H9 (cell line): Measurements from ENCODE around the gene ZNF396. TPM values are rescaled to one million over a fixed set of nuclear protein-coding genes. Genes with fewer than 3 reads are reported as not detected.

ENCODE experiments used
- DNase-seq: peaks from one replicate; pipeline ENCODE4 v3.0.0-alpha.2; 2017
- H2AFZ ChIP-seq: one replicate; pipeline ENCODE4 v1.6.1; 2013; ENCODE audit warnings: mild to moderate bottlenecking, low read length, control low read depth, moderate library complexity
- H2AK5ac ChIP-seq: 2 replicates; pipeline ENCODE4 v1.6.1; 2013; ENCODE audit warnings: low read length, control low read depth, mixed read lengths; ENCODE audit not compliant: insufficient read length
- H2BK120ac ChIP-seq: one replicate; pipeline ENCODE4 v1.6.1; 2013; ENCODE audit warnings: low read depth, mild to moderate bottlenecking, low read length, control low read depth, inconsistent platforms; ENCODE audit not compliant: poor library complexity, severe bottlenecking
- H2BK12ac ChIP-seq: 2 replicates; pipeline ENCODE4 v1.6.1; 2013; ENCODE audit warnings: low read length, control low read depth, mixed read lengths, low read depth; ENCODE audit not compliant: insufficient read length
- H2BK15ac ChIP-seq: 2 replicates; pipeline ENCODE4 v1.6.1; 2013; ENCODE audit warnings: low read depth, low read length, control low read depth
- H2BK20ac ChIP-seq: one replicate; pipeline ENCODE4 v1.6.1; 2013; ENCODE audit warnings: low read depth, mild to moderate bottlenecking, low read length, control low read depth, inconsistent platforms; ENCODE audit not compliant: poor library complexity, severe bottlenecking
- H2BK5ac ChIP-seq: 2 replicates; pipeline ENCODE4 v1.6.1; 2013; ENCODE audit warnings: low read length, control low read depth, mixed read lengths; ENCODE audit not compliant: insufficient read length
- H3K14ac ChIP-seq: 2 replicates; pipeline ENCODE4 v1.6.1; 2013; ENCODE audit warnings: low read length, control low read depth; ENCODE audit not compliant: insufficient read depth
- H3K18ac ChIP-seq: 2 replicates; pipeline ENCODE4 v1.6.1; 2013; ENCODE audit warnings: low read depth, mild to moderate bottlenecking, mixed read lengths, low read length, control low read depth; ENCODE audit not compliant: insufficient read length
- H3K23ac ChIP-seq: 2 replicates; pipeline ENCODE4 v1.6.1; 2013; ENCODE audit warnings: low read length, control low read depth, mixed read lengths, low read depth; ENCODE audit not compliant: insufficient read length
- H3K23me2 ChIP-seq: 2 replicates; pipeline ENCODE4 v1.6.1; 2013; ENCODE audit warnings: low read depth, mild to moderate bottlenecking, mixed read lengths, low read length, control low read depth; ENCODE audit not compliant: insufficient read length, poor library complexity, severe bottlenecking
- H3K27ac ChIP-seq: 2 replicates; pipeline ENCODE4 v1.5.1; 2013; ENCODE audit warnings: low read length, control low read depth, mixed read lengths, low read depth; ENCODE audit not compliant: insufficient read length
- H3K27me3 ChIP-seq: 2 replicates; pipeline ENCODE4 v1.6.1; 2013; ENCODE audit warnings: low read length, control low read depth, inconsistent platforms; ENCODE audit not compliant: insufficient read depth
- H3K4ac ChIP-seq: 2 replicates; pipeline ENCODE4 v1.6.1; 2013; ENCODE audit warnings: low read depth, mild to moderate bottlenecking, control low read depth, inconsistent platforms, low read length, moderate library complexity
- H3K4me1 ChIP-seq: 2 replicates; pipeline ENCODE4 v1.6.1; 2013; ENCODE audit warnings: low read length, control low read depth, inconsistent platforms; ENCODE audit not compliant: insufficient read depth
- H3K4me2 ChIP-seq: 2 replicates; pipeline ENCODE4 v1.6.1; 2013; ENCODE audit warnings: low read length, control low read depth, mixed read lengths; ENCODE audit not compliant: insufficient read length, insufficient read depth
- H3K56ac ChIP-seq: 2 replicates; pipeline ENCODE4 v1.6.1; 2013; ENCODE audit warnings: low read depth, mild to moderate bottlenecking, mixed read lengths, low read length, control low read depth; ENCODE audit not compliant: insufficient read length
- H3K79me1 ChIP-seq: 2 replicates; pipeline ENCODE4 v1.6.1; 2013; ENCODE audit warnings: low read depth, mild to moderate bottlenecking, moderate library complexity, low read length, control low read depth, inconsistent platforms; ENCODE audit not compliant: insufficient read depth, poor library complexity, severe bottlenecking
- H3K79me2 ChIP-seq: 2 replicates; pipeline ENCODE4 v1.6.1; 2013; ENCODE audit warnings: low read length, control low read depth, inconsistent platforms; ENCODE audit not compliant: insufficient read depth
- H3K9ac ChIP-seq: 2 replicates; pipeline ENCODE4 v1.6.1; 2013; ENCODE audit warnings: low read length, control low read depth, mixed read lengths; ENCODE audit not compliant: insufficient read length; ENCODE audit errors: extremely low read depth
- H3K9me3 ChIP-seq: one replicate; pipeline ENCODE4 v1.6.1; 2013; ENCODE audit warnings: low read depth, low read length, inconsistent platforms; ENCODE audit not compliant: control insufficient read depth
- H3T11ph ChIP-seq: one replicate; pipeline ENCODE4 v1.6.1; 2013; ENCODE audit warnings: mild to moderate bottlenecking, low read length, control low read depth, inconsistent platforms
- H4K20me1 ChIP-seq: one replicate; pipeline ENCODE4 v1.6.1; 2013; ENCODE audit not compliant: control insufficient read depth, insufficient read length, insufficient read depth
- H4K5ac ChIP-seq: 2 replicates; pipeline ENCODE4 v1.6.1; 2013; ENCODE audit warnings: low read depth, mild to moderate bottlenecking, mixed read lengths, low read length, control low read depth; ENCODE audit not compliant: insufficient read length
- H4K8ac ChIP-seq: replicated peaks from 2 replicates; pipeline ENCODE4 v1.6.1; 2013; ENCODE audit warnings: low read length, control low read depth, mixed read lengths, low read depth; ENCODE audit not compliant: insufficient read length
- H4K91ac ChIP-seq: 2 replicates; pipeline ENCODE4 v1.6.1; 2013; ENCODE audit warnings: low read depth, mild to moderate bottlenecking, moderate library complexity, mixed read lengths, low read length, control low read depth; ENCODE audit not compliant: insufficient read length
- H3K27ac Mint-ChIP-seq, 3 experiments: 2 replicates in 2 of 3; 3 replicates in 1 of 3; pipeline ENCODE4 v1.8.0; 2020 to 2021; ENCODE audit warnings: mixed read lengths in 3 of 3, mild to moderate bottlenecking in 1 of 3, moderate library complexity in 1 of 3
- H3K27me3 Mint-ChIP-seq: 2 replicates; pipeline ENCODE4 v1.8.0; 2021; ENCODE audit warnings: low read depth, mild to moderate bottlenecking, moderate library complexity, mixed read lengths
- H3K36me3 Mint-ChIP-seq, 3 experiments: 2 replicates in 2 of 3; 3 replicates in 1 of 3; pipeline ENCODE4 v1.8.0; 2020 to 2021; ENCODE audit warnings: low read depth in 3 of 3, mixed read lengths in 3 of 3; ENCODE audit not compliant: insufficient read depth in 1 of 3
- H3K4me1 Mint-ChIP-seq, 2 experiments: 2 replicates each; pipeline ENCODE4 v1.8.0; 2020; ENCODE audit warnings: mixed read lengths in 2 of 2
- H3K4me3 Mint-ChIP-seq, 2 experiments: 2 replicates in 1 of 2; 3 replicates in 1 of 2; pipeline ENCODE4 v1.8.0; 2020 to 2021; ENCODE audit warnings: mild to moderate bottlenecking in 2 of 2, mixed read lengths in 2 of 2, moderate library complexity in 1 of 2
- H3K9me3 Mint-ChIP-seq, 2 experiments: 2 replicates in 1 of 2; 3 replicates in 1 of 2; pipeline ENCODE4 v1.8.0; 2020; ENCODE audit warnings: mild to moderate bottlenecking in 2 of 2, mixed read lengths in 2 of 2, moderate library complexity in 1 of 2
- WGBS: extraction: QIAGEN DNeasy Blood & Tissue Kit; methylation state at CpG from one replicate; pipeline ENCODE4 v1.1.7; 2013; ENCODE audit warnings: missing lambda C conversion rate, low lambda C conversion rate, mixed read lengths; ENCODE audit not compliant: insufficient read length; ENCODE audit errors: extremely low coverage; 5-methylcytosine and 5-hydroxymethylcytosine counted together
- total RNA-seq: library from RNA; stranded (reverse); gene quantifications from 2 replicates; pipeline ENCODE4 v1.2.1, GENCODE V29; 2021
- TF ChIP-seq, protein P1 (sequence below): fragments of 200-600 bp; sonication (generic); conservative IDR thresholded peaks from 3 replicates; pipeline ENCODE4 v1.8.0; 2021; ENCODE audit warnings: antibody characterized with exemption, mild to moderate bottlenecking

ZNF396 gene
- total RNA-seq, 1 experiment from 2014 or later: 1.2 TPM

GRCh38 chr18:35343488-35343935, 33.6 kb downstream of the ZNF396 start:
- H3K4me1 Mint-ChIP-seq: peaks cover 16 to 19% of the 10 kb centered on the region in 2 experiments
- no peak overlapping the region for H2BK120ac ChIP-seq
- no peak overlapping the region for H4K8ac ChIP-seq
- no peaks in the 10 kb centered on the region for H3K9me3 ChIP-seq
- H3K56ac ChIP-seq: no peak overlapping the region
- H3K36me3 Mint-ChIP-seq: peaks cover 19 to 24% (median 22%) of the 10 kb centered on the region in 3 experiments; a peak in 6 of 7 replicates
- H2BK20ac ChIP-seq: no peak overlapping the region
- peaks cover 3% of the 10 kb centered on the region; the same call in 1 of the 2 replicates for H3K4me1 ChIP-seq
- H4K20me1 ChIP-seq: no peaks in the 10 kb centered on the region
- no peak overlapping the region for H4K91ac ChIP-seq
- H3K27ac ChIP-seq: no peak overlapping the region
- no peaks in the 10 kb centered on the region for H3K79me1 ChIP-seq
- no peak overlapping the region for H2BK15ac ChIP-seq
- no peaks in the 10 kb centered on the region for H3K27me3 ChIP-seq
- no peak overlapping the region for H2BK12ac ChIP-seq
- peak overlapping the region; percentile 87 for H3K4me2 ChIP-seq
- no peak overlapping the region for H3T11ph ChIP-seq
- H2AFZ ChIP-seq: no peak overlapping the region
- no peak for DNase-seq
- no peaks in the 10 kb centered on the region; a peak in 1 of 5 replicates for H3K9me3 Mint-ChIP-seq
- H3K14ac ChIP-seq: no peak overlapping the region
- H3K4me3 Mint-ChIP-seq: peak overlapping the region; percentile 95 to 99
- H4K5ac ChIP-seq: no peak overlapping the region
- no peak overlapping the region for H2AK5ac ChIP-seq
- no peak overlapping the region for H2BK5ac ChIP-seq
- H3K27ac Mint-ChIP-seq: peak overlapping the region; percentile 83 to 99 (median 98); a peak in 6 of 7 replicates
- no peak overlapping the region for H3K4ac ChIP-seq
- H3K9ac ChIP-seq: peak overlapping the region; percentile 31
- no peaks in the 10 kb centered on the region for H3K27me3 Mint-ChIP-seq
- TF ChIP-seq, protein P1, sequence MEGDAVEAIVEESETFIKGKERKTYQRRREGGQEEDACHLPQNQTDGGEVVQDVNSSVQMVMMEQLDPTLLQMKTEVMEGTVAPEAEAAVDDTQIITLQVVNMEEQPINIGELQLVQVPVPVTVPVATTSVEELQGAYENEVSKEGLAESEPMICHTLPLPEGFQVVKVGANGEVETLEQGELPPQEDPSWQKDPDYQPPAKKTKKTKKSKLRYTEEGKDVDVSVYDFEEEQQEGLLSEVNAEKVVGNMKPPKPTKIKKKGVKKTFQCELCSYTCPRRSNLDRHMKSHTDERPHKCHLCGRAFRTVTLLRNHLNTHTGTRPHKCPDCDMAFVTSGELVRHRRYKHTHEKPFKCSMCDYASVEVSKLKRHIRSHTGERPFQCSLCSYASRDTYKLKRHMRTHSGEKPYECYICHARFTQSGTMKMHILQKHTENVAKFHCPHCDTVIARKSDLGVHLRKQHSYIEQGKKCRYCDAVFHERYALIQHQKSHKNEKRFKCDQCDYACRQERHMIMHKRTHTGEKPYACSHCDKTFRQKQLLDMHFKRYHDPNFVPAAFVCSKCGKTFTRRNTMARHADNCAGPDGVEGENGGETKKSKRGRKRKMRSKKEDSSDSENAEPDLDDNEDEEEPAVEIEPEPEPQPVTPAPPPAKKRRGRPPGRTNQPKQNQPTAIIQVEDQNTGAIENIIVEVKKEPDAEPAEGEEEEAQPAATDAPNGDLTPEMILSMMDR: no peak
- WGBS: no CpG with 5 or more reads among the region's 15 CpGs
- H3K18ac ChIP-seq: no peak overlapping the region
- H3K23ac ChIP-seq: no peak overlapping the region
- peaks cover 6% of the 10 kb centered on the region for H3K23me2 ChIP-seq
- H3K79me2 ChIP-seq: peaks cover 18% of the 10 kb centered on the region
